Measurements from ENCODE around the gene SELENOO.
A peak's percentile ranks its signal among the peaks of the same experiment; 100 is the strongest.

The SELENOO gene

GRCh38 chr22:50171965-50172421, 28.8 kb upstream of the SELENOO start:
- DNase-seq (ENCODE audit: low spot score): no peak

DNA sequence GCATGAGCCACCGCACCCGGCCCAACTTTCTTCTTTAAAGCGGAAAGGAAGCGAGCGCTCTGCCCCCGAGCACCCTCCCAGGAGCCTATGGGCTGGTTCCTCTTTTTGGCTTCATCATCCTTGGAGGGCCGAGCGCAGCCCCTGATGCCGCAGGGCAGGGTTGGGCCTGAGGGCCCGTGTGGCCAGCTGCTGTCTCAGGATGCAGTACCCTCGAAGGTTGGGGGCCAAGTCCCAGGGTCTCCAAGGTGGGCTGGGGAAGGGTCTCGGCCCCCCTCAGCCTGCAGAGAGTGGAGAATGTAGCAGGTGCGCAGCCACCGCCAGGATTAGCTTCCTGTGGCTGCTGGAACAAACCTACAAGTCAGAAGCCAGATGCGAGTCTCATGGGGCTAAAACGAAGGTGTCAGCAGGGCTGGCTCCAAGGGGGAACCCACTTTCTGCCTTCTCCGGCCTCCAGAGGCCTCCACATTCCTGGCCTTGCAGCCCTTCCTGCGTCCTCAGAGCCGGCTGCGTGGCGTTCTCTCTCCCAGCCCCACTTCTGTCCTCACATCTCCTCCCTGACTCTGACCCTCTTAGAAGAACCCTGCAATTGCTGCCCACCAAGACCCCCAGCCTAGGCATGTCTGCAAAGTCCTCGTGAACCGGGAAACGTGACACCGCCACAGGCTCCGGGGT, 27.4 kb upstream of the SELENOO start:
- no peak for DNase-seq (ENCODE audit: low spot score)

DNA sequence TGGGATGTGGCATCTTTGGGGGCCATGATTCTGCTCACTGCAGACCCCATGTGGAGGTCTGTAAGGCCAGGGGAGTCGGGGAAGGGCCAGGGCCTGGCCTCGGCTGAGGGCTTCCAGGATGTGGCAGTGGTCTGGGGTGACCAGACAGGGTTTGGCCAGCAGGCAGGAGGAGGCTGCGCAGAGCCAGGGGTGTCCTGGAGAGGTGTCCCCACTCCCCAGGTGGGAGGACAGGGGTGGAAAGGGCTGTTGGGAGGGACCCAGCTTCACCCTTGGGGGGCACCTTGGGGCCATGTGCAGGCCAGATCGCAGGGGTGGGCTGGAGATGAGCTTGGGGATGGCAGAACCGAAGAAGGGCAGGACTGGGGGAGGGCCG, 26.8 kb upstream of the SELENOO start:
- DNase-seq (ENCODE audit: low spot score): no peak

GRCh38 chr22:50174382-50175190, 26.2 kb upstream of the SELENOO start:
- no peak for DNase-seq (ENCODE audit: low spot score)

- DNase-seq (ENCODE audit: low spot score): no peak
Observed at GRCh38 chr22:50175191-50175461, 25.7 kb upstream of the SELENOO start.

- DNase-seq (ENCODE audit: low spot score): no peak
Observed at GRCh38 chr22:50175921-50176849, 24.6 kb upstream of the SELENOO start.

- DNase-seq (ENCODE audit: low spot score): no peak
Observed at GRCh38 chr22:50176850-50177536, 23.8 kb upstream of the SELENOO start.

DNA sequence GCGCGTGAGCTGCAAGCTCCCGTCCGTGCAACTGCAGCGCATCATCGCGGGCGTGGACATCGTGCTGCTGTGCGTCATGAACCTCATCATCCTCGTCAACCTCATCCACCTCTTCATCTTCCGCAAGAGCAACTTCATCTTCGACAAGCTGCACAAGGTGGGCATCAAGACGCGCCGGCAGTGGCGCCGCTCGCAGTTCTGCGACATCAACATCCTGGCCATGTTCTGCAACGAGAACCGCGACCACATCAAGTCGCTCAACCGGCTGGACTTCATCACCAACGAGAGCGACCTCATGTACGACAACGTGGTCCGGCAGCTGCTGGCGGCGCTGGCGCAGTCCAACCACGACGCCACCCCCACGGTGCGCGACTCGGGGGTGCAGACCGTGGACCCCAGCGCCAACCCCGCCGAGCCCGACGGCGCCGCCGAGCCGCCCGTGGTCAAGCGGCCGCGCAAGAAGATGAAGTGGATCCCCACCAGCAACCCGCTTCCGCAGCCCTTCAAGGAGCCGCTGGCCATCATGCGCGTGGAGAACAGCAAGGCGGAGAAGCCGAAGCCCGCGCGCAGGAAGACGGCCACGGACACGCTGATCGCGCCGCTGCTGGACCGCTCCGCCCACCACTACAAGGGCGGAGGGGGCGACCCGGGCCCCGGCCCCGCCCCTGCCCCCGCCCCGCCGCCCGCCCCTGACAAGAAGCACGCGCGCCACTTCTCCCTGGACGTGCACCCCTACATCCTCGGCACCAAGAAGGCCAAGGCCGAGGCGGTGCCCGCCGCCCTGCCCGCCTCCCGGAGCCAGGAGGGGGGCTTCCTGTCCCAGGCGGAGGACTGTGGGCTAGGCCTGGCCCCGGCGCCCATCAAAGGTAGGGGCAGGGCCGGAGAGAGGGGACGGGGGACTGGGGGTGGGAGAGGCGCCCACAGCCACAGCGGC, 23.0 kb upstream of the SELENOO start:
- DNase-seq (ENCODE audit: low spot score): no peak

DNA sequence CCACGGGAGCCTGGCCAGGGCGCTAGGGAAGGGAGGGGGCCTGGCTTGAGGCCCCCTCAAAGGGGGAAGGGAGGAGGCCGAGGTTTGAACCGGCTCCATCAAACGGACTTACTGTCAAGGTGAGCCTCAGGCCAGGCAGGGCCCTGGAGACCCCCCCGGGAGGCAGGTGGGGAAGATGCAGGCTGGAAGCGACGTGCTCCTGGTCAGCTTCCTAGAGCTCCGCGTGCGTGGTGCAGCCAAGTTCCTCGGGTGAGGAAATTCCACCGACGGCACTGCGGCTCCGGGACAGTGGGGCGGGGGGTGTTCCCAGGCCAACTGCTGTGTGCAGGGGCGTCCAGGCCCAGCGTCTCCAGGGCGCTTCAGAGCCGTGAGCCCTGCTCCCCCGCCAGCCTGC, 22.3 kb upstream of the SELENOO start:
- DNase-seq (ENCODE audit: low spot score): no peak

DNA sequence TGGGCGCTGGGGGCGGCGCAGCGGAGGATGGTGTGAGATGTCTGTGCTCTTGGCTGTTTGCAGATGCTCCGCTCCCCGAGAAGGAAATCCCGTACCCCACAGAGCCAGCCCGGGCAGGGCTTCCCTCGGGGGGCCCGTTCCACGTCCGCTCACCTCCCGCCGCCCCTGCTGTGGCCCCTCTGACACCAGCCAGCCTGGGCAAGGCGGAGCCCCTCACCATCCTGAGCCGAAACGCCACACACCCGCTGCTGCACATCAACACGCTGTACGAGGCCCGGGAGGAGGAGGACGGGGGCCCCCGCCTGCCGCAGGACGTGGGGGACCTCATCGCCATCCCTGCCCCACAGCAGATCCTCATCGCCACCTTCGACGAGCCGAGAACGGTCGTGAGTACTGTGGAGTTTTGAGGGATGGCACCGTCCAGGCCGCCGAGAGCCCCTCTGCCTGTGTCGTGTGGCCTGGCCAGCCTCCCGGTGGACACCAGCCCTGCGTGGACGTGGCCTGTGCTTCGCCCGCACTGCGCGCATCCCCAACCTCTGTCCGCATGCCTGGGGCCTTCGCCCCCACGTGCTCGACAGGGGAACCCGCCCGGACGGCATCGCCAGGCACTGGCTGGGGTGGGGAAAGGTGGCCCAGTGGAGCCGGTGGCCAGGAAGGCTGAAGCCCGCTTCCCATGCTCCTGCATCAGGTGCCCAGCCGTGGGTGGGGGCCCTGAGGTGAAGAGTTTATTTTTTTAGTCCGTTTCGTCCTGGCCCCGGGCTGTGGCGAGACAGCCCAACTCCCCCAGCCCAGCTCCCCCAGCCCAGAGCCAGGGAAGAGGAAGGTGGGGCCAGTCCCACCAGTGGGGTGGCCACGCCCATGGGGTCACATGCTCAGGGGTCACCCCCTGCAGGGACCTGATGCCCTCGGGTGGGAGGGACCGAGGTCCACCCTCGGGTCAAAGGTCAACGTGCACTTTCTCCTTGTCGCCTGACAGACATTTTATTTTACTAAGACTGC, 21.6 kb upstream of the SELENOO start:
- DNase-seq (ENCODE audit: low spot score): no peak

DNA sequence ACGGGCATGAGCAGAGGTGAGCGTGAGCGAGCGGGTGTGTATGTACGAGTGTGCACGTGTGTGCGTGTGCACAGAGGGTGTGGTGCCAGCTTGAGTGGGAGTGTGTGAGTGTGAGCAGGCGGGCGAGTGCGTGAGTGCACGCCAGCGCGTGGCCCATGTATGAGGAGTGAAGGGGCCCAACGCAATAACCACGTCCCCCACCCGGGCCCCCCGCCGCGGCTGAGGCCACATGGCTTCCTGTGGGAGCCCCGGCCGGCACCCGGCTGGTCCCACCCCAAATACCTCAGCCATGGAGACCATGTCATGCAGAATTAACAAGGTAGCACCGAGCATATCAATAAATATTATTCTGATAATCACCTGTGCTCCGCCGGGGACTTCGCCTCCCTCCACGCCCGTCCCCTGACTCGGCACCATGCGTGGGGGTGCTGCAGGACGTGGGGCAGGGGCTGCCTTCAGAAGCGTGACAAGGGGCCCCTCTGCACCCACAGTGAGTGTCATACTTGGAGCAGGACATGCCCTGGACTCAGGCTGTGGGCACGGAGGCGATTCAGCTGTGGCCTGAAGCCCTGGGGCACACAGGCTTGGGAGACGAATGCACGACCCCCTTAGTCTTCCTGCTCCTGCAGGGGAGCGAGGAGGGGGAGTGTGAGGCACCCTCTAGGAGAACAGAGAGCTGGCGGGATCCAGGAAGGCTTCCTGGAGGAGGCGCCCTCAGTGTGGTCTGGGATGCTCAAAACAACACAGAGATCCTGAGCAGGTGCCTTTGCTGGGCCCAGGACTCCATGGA, 20.7 kb upstream of the SELENOO start:
- no peak for DNase-seq (ENCODE audit: low spot score)

- DNase-seq (ENCODE audit: low spot score): no peak
Observed at GRCh38 chr22:50180727-50181521, 19.9 kb upstream of the SELENOO start.

GRCh38 chr22:50182176-50183081, 18.4 kb upstream of the SELENOO start:
- DNase-seq (ENCODE audit: low spot score): no peak

DNA sequence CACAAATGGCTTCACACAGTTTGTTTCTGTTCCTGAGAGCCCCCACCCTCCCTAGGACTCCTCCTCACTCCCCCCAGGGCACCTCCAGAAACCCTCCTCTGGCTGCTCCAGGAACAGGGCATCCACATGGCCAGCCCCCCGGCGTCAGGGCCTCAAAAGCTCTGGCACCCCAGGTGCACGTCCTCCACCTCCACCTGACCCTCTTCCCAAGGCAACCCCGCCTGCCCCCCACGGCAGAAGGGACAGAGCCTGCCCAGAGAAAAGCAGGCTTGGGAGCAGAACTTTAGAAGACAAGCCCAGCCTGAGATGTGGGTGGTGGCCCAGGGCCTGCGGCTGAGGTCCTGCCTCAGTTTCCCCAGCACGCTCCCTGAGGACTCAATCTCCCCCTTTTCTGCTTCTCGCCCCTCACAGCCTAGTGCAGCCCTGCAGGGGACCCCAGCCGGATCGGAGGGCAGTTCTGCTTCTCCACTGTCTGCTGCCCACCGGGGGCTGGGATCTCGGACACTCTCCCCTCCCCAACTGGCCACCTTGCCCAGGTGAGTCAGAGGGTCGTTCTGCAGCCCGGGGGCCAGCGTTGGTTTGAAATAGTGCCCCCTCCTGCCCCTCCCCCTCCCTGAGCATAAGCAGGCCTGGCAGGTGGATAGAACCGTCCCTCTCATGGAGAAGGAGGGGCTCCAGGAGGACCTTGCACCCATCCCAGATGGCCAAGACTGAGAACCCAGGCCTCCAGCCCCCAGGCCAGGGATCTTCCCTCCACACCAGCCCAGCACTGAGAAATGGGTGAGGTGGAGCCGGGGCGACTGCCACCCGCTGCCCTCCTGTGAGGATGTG, 17.5 kb upstream of the SELENOO start:
- no peak for DNase-seq (ENCODE audit: low spot score)

GRCh38 chr22:50184004-50184901, 16.6 kb upstream of the SELENOO start:
- peak; percentile 63 for DNase-seq (ENCODE audit: low spot score)
